Endodermal cell (in vitro differentiated cells): ENCODE measurements around the gene SMIM43. TPM values are rescaled to one million over a fixed set of nuclear protein-coding genes. Genes with fewer than 3 reads are reported as not detected.
A peak's percentile ranks its signal among the peaks of the same experiment; 100 is the strongest.

Experiments
- DNase-seq: peaks from one replicate; pipeline ENCODE4 v3.0.0-alpha.2; 2017
- H3K27ac ChIP-seq: 2 replicates; pipeline ENCODE4 v1.5.1; 2013; ENCODE audit warnings: mild to moderate bottlenecking, low read depth, low read length, moderate library complexity
- H3K27me3 ChIP-seq: 2 replicates; pipeline ENCODE4 v1.6.1; 2013; ENCODE audit warnings: mild to moderate bottlenecking, low read length, moderate library complexity; ENCODE audit not compliant: insufficient read depth, control insufficient read depth, poor library complexity, severe bottlenecking
- H3K36me3 ChIP-seq: 2 replicates; pipeline ENCODE4 v1.7.0; 2013; ENCODE audit warnings: mild to moderate bottlenecking, low read length, moderate library complexity; ENCODE audit not compliant: control insufficient read depth, insufficient read depth
- H3K4me1 ChIP-seq: one replicate; pipeline ENCODE4 v1.7.0; 2013; ENCODE audit warnings: low read length; ENCODE audit not compliant: control insufficient read depth, insufficient read depth
- H3K4me3 ChIP-seq: 2 replicates; pipeline ENCODE4 v1.5.1; 2013; ENCODE audit warnings: mild to moderate bottlenecking, low read length, moderate library complexity
- H3K9ac ChIP-seq: 2 replicates; pipeline ENCODE4 v1.6.1; 2013; ENCODE audit warnings: mild to moderate bottlenecking, low read length, moderate library complexity; ENCODE audit not compliant: poor library complexity, severe bottlenecking; ENCODE audit errors: extremely low read depth
- H3K9me3 ChIP-seq: 2 replicates; pipeline ENCODE4 v1.6.1; 2013; ENCODE audit warnings: mild to moderate bottlenecking, low read length, moderate library complexity; ENCODE audit not compliant: control insufficient read depth
- H3K27ac Mint-ChIP-seq: 2 replicates; pipeline ENCODE4 v1.8.0; 2020; ENCODE audit warnings: mixed read lengths
- H3K27me3 Mint-ChIP-seq: 2 replicates; pipeline ENCODE4 v1.8.0; 2021; ENCODE audit warnings: mild to moderate bottlenecking, mixed read lengths; ENCODE audit not compliant: insufficient read depth
- H3K36me3 Mint-ChIP-seq: 2 replicates; pipeline ENCODE4 v1.8.0; 2020; ENCODE audit warnings: low read depth, mixed read lengths
- H3K4me1 Mint-ChIP-seq: 2 replicates; pipeline ENCODE4 v1.8.0; 2020; ENCODE audit warnings: mixed read lengths
- H3K4me3 Mint-ChIP-seq: 2 replicates; pipeline ENCODE4 v1.8.0; 2020; ENCODE audit warnings: mild to moderate bottlenecking, moderate library complexity, mixed read lengths
- H3K9me3 Mint-ChIP-seq: 2 replicates; pipeline ENCODE4 v1.8.0; 2020; ENCODE audit warnings: mild to moderate bottlenecking, mixed read lengths
- CTCF ChIP-seq: fragments of 200-600 bp; sonication (generic); conservative IDR thresholded peaks from 2 replicates; pipeline ENCODE4 v1.5.0; 2021; ENCODE audit warnings: antibody characterized with exemption, mild to moderate bottlenecking
- WGBS, 2 experiments: methylation state at CpG; one replicate each; pipeline versions ENCODE4 v1.1.5 to v1.1.7; 2013; ENCODE audit warnings: missing lambda C conversion rate in 2 of 2, mixed read lengths in 1 of 2; ENCODE audit not compliant: insufficient coverage in 1 of 2, insufficient read length in 1 of 2; 5-methylcytosine and 5-hydroxymethylcytosine counted together
- total RNA-seq, 2 donors: library from RNA; stranded (reverse); fragmentation: NEBNext Ultra II Directional in 1 of 2; extraction: Animal tissue kit (Norgen Biotek cat#: 25700) in 1 of 2; gene quantifications; 2 replicates in 1 of 2; 3 replicates in 1 of 2; pipeline ENCODE4 v1.2.1, GENCODE V29; 2021

SMIM43 gene
- total RNA-seq, 2 donors from 2014 or later: not detected

- Histone ChIP-seq H3K36me3 (no peaks in the 10 kb centered on the region), H3K27ac (no peak overlapping the region), H3K4me3 (no peak overlapping the region), H3K4me1 (peaks cover 6% of the 10 kb centered on the region), H3K9ac (no peak overlapping the region), H3K9me3 (no peaks in the 10 kb centered on the region), H3K27me3 (no peaks in the 10 kb centered on the region)
- WGBS, 2 experiments: 95% methylated on average over 3 of the region's 4 CpGs
- DNase-seq: no peak
- TF ChIP-seq CTCF: no peak
- Mint-ChIP-seq H3K4me3 (no peak overlapping the region), H3K4me1 (peaks cover 15% of the 10 kb centered on the region), H3K27me3 (no peaks in the 10 kb centered on the region), H3K9me3 (no peaks in the 10 kb centered on the region), H3K36me3 (no peaks in the 10 kb centered on the region), H3K27ac (no peak overlapping the region)
Observed at GRCh38 chr4:121714548-121714947, 50.4 kb downstream of the SMIM43 start.

GRCh38 chr4:121712783-121713182, 52.2 kb downstream of the SMIM43 start:
- Histone ChIP-seq H3K36me3 (no peaks in the 10 kb centered on the region), H3K27ac (no peak overlapping the region), H3K4me1 (peaks cover 6% of the 10 kb centered on the region), H3K27me3 (no peaks in the 10 kb centered on the region), H3K4me3 (no peak overlapping the region), H3K9ac (no peak overlapping the region), H3K9me3 (no peaks in the 10 kb centered on the region)
- H3K36me3 Mint-ChIP-seq: no peaks in the 10 kb centered on the region
- no peak overlapping the region for H3K27ac Mint-ChIP-seq
- H3K27me3 Mint-ChIP-seq: no peaks in the 10 kb centered on the region
- WGBS, 2 experiments: 72 to 86% methylated on average over 3 to 4 of the region's 4 CpGs
- peaks cover 15% of the 10 kb centered on the region for H3K4me1 Mint-ChIP-seq
- H3K4me3 Mint-ChIP-seq: no peak overlapping the region
- H3K9me3 Mint-ChIP-seq: no peaks in the 10 kb centered on the region
- no peak for TF ChIP-seq CTCF
- DNase-seq: no peak

- peak overlapping the region; percentile 86 for H3K27ac Mint-ChIP-seq
- no peaks in the 10 kb centered on the region for H3K36me3 ChIP-seq
- WGBS, 2 experiments: 57 to 62% methylated on average over 6 to 7 of the region's 7 CpGs
- H3K9me3 Mint-ChIP-seq: no peaks in the 10 kb centered on the region
- no peaks in the 10 kb centered on the region for H3K9me3 ChIP-seq
- peak overlapping the region; percentile 75 for H3K4me3 ChIP-seq
- peak overlapping the region; percentile 44 for H3K4me3 Mint-ChIP-seq
- H3K9ac ChIP-seq: no peak overlapping the region
- no peaks in the 10 kb centered on the region for H3K27me3 ChIP-seq
- no peaks in the 10 kb centered on the region for H3K36me3 Mint-ChIP-seq
- peak overlapping the region; percentile 82 for H3K27ac ChIP-seq
- peaks cover 15% of the 10 kb centered on the region for H3K4me1 Mint-ChIP-seq
- DNase-seq: no peak
- TF ChIP-seq CTCF: no peak
- peaks cover 6% of the 10 kb centered on the region for H3K4me1 ChIP-seq
- no peaks in the 10 kb centered on the region for H3K27me3 Mint-ChIP-seq
Observed at GRCh38 chr4:121712001-121712651, 52.8 kb downstream of the SMIM43 start.
